Stomach smooth muscle (tissue), 2 donors: ENCODE data around the gene GLCE.

Experiments
- H3K27ac ChIP-seq: one replicate; pipeline ENCODE4 v1.7.0; 2013; ENCODE audit warnings: mild to moderate bottlenecking, low read length, inconsistent platforms
- H3K27me3 ChIP-seq, 2 donors: one replicate each; pipeline ENCODE4 v1.7.0; 2013; ENCODE audit warnings: low read length in 2 of 2; ENCODE audit not compliant: insufficient read depth in 2 of 2, control insufficient read depth in 1 of 2
- H3K36me3 ChIP-seq, 2 donors: one replicate each; pipeline ENCODE4 v1.7.0; 2013; ENCODE audit warnings: low read length in 2 of 2; ENCODE audit not compliant: control insufficient read depth in 2 of 2, insufficient read depth in 2 of 2
- H3K4me1 ChIP-seq: one replicate; pipeline ENCODE4 v1.7.0; 2013; ENCODE audit warnings: low read length; ENCODE audit not compliant: control insufficient read depth, insufficient read depth
- H3K4me3 ChIP-seq, 2 donors: one replicate each; pipeline ENCODE4 v1.7.0; 2013; ENCODE audit warnings: low read length in 2 of 2
- H3K9ac ChIP-seq, 2 donors: one replicate each; pipeline ENCODE4 v1.7.0; 2013; ENCODE audit warnings: low read length in 2 of 2, mild to moderate bottlenecking in 1 of 2
- H3K9me3 ChIP-seq, 2 donors: one replicate each; pipeline ENCODE4 v1.7.0; 2013; ENCODE audit warnings: low read length in 2 of 2; ENCODE audit not compliant: control insufficient read depth in 2 of 2
- donor health status: healthy.
- donor health status: Pancreatic carcinoma.

The GLCE gene

DNA sequence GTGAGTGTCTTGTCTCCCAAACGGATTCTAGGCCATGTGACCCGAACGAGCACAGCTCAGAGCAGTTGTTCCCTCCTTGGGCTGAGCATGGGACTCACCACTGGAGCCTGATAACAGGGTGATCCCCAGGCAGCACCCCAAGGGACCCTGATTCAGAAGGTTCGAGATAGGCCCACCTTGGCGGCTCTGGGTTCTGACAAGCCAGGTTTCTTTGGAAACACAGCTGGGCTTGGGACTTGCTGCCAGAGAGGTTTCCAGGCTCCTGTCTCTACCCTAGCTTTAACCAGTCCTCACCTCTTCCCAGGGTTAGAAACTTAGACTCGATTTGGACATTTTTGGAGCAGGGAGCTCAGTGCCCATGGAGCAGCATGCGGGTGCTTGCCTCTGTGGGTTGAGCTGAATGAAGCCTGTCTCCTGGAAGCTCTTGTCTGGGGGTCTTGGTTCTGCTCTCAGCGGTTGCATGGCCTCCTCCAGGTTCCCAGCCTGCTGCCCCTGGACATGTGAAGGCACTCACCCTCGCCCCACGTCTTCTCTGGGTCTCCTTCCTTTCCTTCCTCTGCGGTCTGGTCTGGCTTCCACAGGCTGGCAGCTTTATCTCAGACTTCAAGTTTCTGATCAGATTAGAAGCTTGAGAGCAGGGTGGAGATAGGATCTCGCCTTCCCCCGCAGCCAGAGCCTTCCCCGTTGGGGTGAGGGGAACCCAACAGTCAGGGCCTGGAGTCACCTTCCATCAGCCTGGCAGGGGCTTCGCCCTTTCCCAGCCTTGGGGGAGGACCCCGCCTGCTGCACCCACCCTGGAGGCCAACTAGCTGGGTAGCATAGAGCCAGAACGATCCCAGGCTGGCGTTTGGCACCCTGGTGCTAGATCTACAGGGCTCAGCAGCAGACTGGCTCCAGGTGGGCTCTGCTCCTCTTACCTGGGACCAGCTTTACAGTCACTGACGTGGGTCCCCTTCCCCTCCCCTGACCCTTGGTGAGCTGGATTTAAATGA is 159.2 kb downstream of the GLCE start:
- no peaks in the 10 kb centered on the region for H3K36me3 ChIP-seq
- peaks cover 2% of the 10 kb centered on the region for H3K4me1 ChIP-seq
- H3K9me3 ChIP-seq, result no peaks in the 10 kb centered on the region
- no peak overlapping the region for H3K27ac ChIP-seq
- H3K9ac ChIP-seq, result no peak overlapping the region
- H3K27me3 ChIP-seq, result peaks cover 0 to 4% of the 10 kb centered on the region in 2 donors
- no peak overlapping the region for H3K4me3 ChIP-seq

GRCh38 chr15:69320977-69321554 is 160.6 kb downstream of the GLCE start:
- no peak overlapping the region for H3K4me3 ChIP-seq
- H3K27ac ChIP-seq, result no peak overlapping the region
- H3K9ac ChIP-seq, result no peak overlapping the region
- peaks cover 2% of the 10 kb centered on the region for H3K4me1 ChIP-seq
- no peaks in the 10 kb centered on the region for H3K9me3 ChIP-seq
- H3K27me3 ChIP-seq, result peaks cover 0 to 4% of the 10 kb centered on the region in 2 donors
- no peaks in the 10 kb centered on the region for H3K36me3 ChIP-seq
